ENCODE results near the gene RSPH6A.

DNA sequence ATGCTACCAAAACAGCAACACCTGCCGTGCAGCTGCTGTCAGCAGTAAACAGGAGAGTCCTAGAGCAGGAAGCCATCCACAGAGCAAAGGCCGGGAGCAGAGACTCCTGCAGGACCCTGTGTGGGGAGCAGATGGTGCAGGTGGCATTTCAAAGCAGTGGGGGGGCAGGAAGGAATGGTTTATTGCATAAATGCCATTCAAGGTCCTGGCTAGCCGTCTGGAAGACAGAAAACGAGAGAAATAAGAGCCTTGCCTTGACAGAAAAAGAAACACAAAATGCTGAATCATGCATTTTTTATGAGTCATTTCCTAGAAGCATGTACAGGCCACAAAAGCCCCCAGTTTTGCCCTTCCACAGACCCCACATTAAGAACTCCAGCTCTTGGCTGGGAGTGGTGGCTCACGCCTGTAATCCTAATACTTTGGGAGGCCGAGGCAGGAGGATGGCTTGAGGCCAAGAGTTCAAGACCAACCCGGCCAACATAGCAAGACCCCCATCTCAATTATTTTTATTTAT, 5.4 kb downstream of the RSPH6A start:
- no peak for TF ChIP-seq EP300 (conservative IDR thresholded peaks at IDR 0.05; ENCODE audit: poor library complexity, severe bottlenecking)
- TF ChIP-seq POLR2AphosphoS5 (IDR thresholded peaks at IDR 0.05) = no peak
- no peak for TF ChIP-seq CTCF (IDR thresholded peaks at IDR 0.05; ENCODE audit: poor library complexity, severe bottlenecking)
